Retinal pigment epithelial cell (primary cell): ENCODE results near the gene LTBP3.

ENCODE experiments used
- DNase-seq: peaks from one replicate; pipeline ENCODE4 v3.0.0-alpha.2; 2010; ENCODE audit warnings: low read depth
- H3K4me3 ChIP-seq: 2 replicates; pipeline ENCODE4 v1.5.1; 2011; ENCODE audit warnings: mild to moderate bottlenecking, low read length, control low read depth, moderate library complexity
- CTCF ChIP-seq: conservative IDR thresholded peaks from 2 replicates; pipeline ENCODE4 v1.5.1; 2011; ENCODE audit warnings: low read depth, low read length, control low read depth, inconsistent platforms

Gene LTBP3

DNA sequence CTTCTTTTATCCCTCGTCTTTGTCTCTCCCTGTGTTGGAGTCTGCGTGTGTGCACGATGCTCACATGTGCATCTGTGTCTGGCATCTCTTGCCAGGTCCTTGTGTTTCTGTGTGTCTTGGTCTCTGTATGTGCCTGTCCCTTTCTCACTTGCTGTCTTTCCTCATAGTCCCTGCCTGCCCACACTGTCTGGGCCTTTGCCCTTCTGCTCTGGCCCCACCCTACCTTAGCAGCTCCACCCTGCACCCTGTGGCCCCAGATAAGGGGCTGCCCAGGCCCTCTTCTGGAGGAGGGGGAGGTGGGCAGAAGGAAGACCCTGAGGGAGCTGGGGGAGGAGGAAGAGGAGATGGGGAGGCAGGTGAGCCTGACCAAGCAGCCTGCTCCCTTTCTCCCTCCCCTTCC is 20.5 kb upstream of the LTBP3 start:
- no peak overlapping the region for H3K4me3 ChIP-seq
- no peak for TF ChIP-seq CTCF
- DNase-seq = no peak

DNA sequence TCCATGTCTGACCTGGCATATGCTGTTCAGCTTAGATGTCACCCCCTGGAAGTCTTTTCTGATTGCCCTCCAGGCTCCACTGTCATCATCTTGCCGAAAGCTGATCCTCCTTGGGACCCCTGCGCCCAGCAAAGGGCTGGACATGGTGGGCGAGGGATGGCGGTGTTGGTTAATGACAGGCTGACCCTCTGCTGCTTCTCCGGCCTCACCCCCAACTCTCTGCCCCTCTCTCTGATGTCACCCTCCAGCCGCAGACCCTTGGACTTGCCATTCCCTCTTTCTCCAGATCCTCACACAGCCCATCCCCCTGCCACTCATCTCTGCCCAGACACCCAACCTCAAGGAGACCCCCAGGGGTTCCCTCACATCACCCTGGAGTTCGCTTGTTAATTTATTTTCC is 20.0 kb upstream of the LTBP3 start:
- TF ChIP-seq CTCF = no peak
- DNase-seq = no peak
- H3K4me3 ChIP-seq = no peak overlapping the region

GRCh38 chr11:65577756-65578109 is 19.6 kb upstream of the LTBP3 start:
- no peak for TF ChIP-seq CTCF
- DNase-seq = no peak
- peak overlapping the region; percentile 28 for H3K4me3 ChIP-seq

GRCh38 chr11:65576867-65577755 is 19.0 kb upstream of the LTBP3 start:
- DNase-seq = no peak
- peak overlapping the region; percentile 50 for H3K4me3 ChIP-seq
- TF ChIP-seq CTCF = no peak

DNA sequence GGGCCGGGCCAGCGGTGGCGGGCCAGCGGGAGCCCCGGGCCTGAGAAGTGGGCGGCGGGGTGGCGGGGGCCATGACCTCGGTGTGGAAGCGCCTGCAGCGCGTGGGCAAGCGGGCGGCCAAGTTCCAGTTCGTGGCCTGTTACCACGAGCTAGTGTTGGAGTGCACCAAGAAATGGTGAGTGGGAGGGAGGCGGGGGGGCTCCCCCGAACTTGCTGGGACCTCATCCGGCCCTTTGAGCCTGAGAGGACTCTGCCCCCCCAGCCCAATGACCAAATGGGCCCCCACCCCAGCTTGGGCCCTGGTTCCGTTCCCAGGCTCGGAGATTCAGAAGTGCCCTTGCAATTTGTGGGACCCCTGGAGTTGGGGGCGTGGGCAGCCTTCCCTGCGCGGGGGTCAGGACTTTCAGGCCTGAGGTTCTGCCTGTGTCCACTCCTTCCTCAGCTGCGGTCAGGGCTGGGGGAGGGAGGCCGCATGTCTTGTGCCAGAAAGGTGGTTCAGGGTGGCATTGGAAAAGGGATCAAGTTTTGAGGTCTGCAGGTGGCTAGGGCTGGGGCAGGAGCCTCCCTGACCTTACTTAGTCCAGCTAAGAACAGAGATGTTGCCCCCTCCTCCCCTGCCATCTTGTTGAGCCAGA is 18.2 kb upstream of the LTBP3 start:
- no peak for DNase-seq
- H3K4me3 ChIP-seq = peak overlapping the region; percentile 50
- no peak for TF ChIP-seq CTCF

- no peak for TF ChIP-seq CTCF
- peak within 1 kb of the TSS; percentile 50 for H3K4me3 ChIP-seq
- no peak for DNase-seq
Observed at GRCh38 chr11:65575568-65576231, 17.5 kb upstream of the LTBP3 start, which contains the start of gene EHBP1L1. Gene EHBP1L1, plus strand, starts transcription at chr11:65576053. Its CDS starts 250 bp downstream, at chr11:65576303.
